GM12878 (cell line): ENCODE results near the gene LYPD8. TPM values are rescaled to one million over a fixed set of nuclear protein-coding genes. Genes with fewer than 3 reads are reported as not detected.

ENCODE experiments used
- ATAC-seq: fragments of 200-7000 bp; cut with Tn5 transposase; 3 replicates; pipeline ENCODE4 v1.9.1; 2020; ENCODE audit warnings: mild to moderate bottlenecking, moderate library complexity
- BruUV-seq: library from RNA; stranded (reverse); fragments of 400-500 nt; replicated peaks from 2 replicates; lab custom pipeline; 2021; lab: Mats Ljungman, UMichigan
- CTCF ChIA-PET: fragments of 300-600 bp; sonication (Branson Sonifier 250); formaldehyde crosslinking; extraction: SDS; loops from one replicate; lab custom pipeline; 2021; ENCODE audit warnings: inconsistent platforms; lab: Yijun Ruan, JAX
- POLR2A ChIA-PET: fragments of 350-600 bp; formaldehyde crosslinking; extraction: SDS; loops from one replicate; lab custom pipeline; 2021; ENCODE audit warnings: inconsistent platforms; lab: Charles Lee
- RAD21 ChIA-PET: fragments of 300-600 bp; sonication (Branson Sonifier 250); formaldehyde crosslinking; loops from one replicate; lab custom pipeline; 2023; ENCODE audit warnings: antibody characterized with exemption; ENCODE audit not compliant: unreplicated experiment; lab: Charles Lee
- SMC1A ChIA-PET: fragments of 300-600 bp; sonication (Branson Sonifier 250); formaldehyde crosslinking; loops from one replicate; lab custom pipeline; 2023; ENCODE audit not compliant: unreplicated experiment, uncharacterized antibody; lab: Charles Lee
- DNase-seq: peaks from one replicate; pipeline ENCODE4 v3.0.0-alpha.2; 2011; ENCODE audit warnings: low read depth, low spot score
- FAIRE-seq: peaks from 3 replicates; lab custom pipeline; 2011; peaks lifted over from hg19 to GRCh38; lab: Jason Lieb, UNC
- H2AFZ ChIP-seq: 2 replicates; pipeline ENCODE4 v1.6.0; 2011; ENCODE audit warnings: low read depth, low read length, control low read depth; ENCODE audit not compliant: control insufficient read depth
- H3K27ac ChIP-seq: 2 replicates; pipeline ENCODE4 v1.5.1; 2011; ENCODE audit warnings: control low read depth; ENCODE audit not compliant: control insufficient read depth, insufficient read depth
- H3K27me3 ChIP-seq, 2 experiments: replicated peaks in 1 of 2; 2 replicates each; pipeline versions ENCODE4 v1.6.0 to v1.6.1; 2011; ENCODE audit warnings: low read length in 1 of 2; ENCODE audit not compliant: control insufficient read depth in 2 of 2, insufficient read depth in 2 of 2
- H3K36me3 ChIP-seq, 2 experiments: 2 replicates each; pipeline ENCODE4 v1.5.1; 2011; ENCODE audit warnings: low read length in 1 of 2; ENCODE audit not compliant: control insufficient read depth in 2 of 2, insufficient read depth in 2 of 2
- H3K4me1 ChIP-seq: 2 replicates; pipeline ENCODE4 v1.6.1; 2011; ENCODE audit warnings: mild to moderate bottlenecking, low read length, moderate library complexity, mixed read lengths; ENCODE audit not compliant: control insufficient read depth, insufficient read depth
- H3K4me2 ChIP-seq: 2 replicates; pipeline ENCODE4 v1.6.0; 2011; ENCODE audit warnings: control low read depth; ENCODE audit not compliant: control insufficient read depth, insufficient read depth
- H3K4me3 ChIP-seq: fragments of 200-600 bp; sonication (generic); 2 replicates; pipeline ENCODE4 v1.5.1; 2016
- H3K79me2 ChIP-seq: 2 replicates; pipeline ENCODE4 v1.6.0; 2011; ENCODE audit warnings: low read length; ENCODE audit not compliant: control insufficient read depth, insufficient read depth
- H3K9ac ChIP-seq: 2 replicates; pipeline ENCODE4 v1.8.0; 2011; ENCODE audit warnings: low read length, control low read depth, mixed read lengths; ENCODE audit not compliant: control insufficient read depth, insufficient read depth
- H3K9me3 ChIP-seq: replicated peaks from 3 replicates; pipeline ENCODE4 v1.5.1; 2011; ENCODE audit warnings: mild to moderate bottlenecking, low read length; ENCODE audit not compliant: control insufficient read depth, insufficient read depth
- H4K20me1 ChIP-seq: 2 replicates; pipeline ENCODE4 v1.6.0; 2011; ENCODE audit not compliant: control insufficient read depth, insufficient read depth
- BRCA1 ChIP-seq: IDR thresholded peaks from 2 replicates; pipeline ENCODE4 v1.6.1; 2011; ENCODE audit warnings: low read depth, low read length, improper control_type of control experiment
- HDGF ChIP-seq: fragments of 450-650 bp; IDR thresholded peaks from 2 replicates; pipeline ENCODE4 v1.6.1; 2016; ENCODE audit warnings: antibody characterized with exemption
- IKZF1 ChIP-seq: fragments of 450-650 bp; conservative IDR thresholded peaks from 2 replicates; pipeline ENCODE4 v1.6.1; 2017; ENCODE audit warnings: antibody characterized with exemption, mild to moderate bottlenecking
- IRF4 ChIP-seq: IDR thresholded peaks from 2 replicates; pipeline ENCODE4 v1.6.1; 2011; ENCODE audit warnings: low read depth, low read length
- RBBP5 ChIP-seq: fragments of 200-600 bp; sonication (generic); conservative IDR thresholded peaks from 2 replicates; pipeline ENCODE4 v1.6.1; 2016
- RFX5 ChIP-seq: IDR thresholded peaks from 2 replicates; pipeline ENCODE4 v1.6.1; 2011; ENCODE audit warnings: low read depth, low read length, improper control_type of control experiment
- RUNX3 ChIP-seq: IDR thresholded peaks from 2 replicates; pipeline ENCODE4 v1.6.1; 2012; ENCODE audit warnings: low read length, inconsistent platforms
- TCF3 ChIP-seq: IDR thresholded peaks from 2 replicates; pipeline ENCODE4 v1.6.1; 2012; ENCODE audit warnings: low read depth, mild to moderate bottlenecking, low read length, borderline replicate concordance; ENCODE audit not compliant: insufficient read depth
- ZNF217 ChIP-seq: fragments of 450-650 bp; IDR thresholded peaks from 2 replicates; pipeline ENCODE4 v1.6.1; 2017; ENCODE audit warnings: antibody characterized with exemption, mild to moderate bottlenecking
- WGBS: methylation state at CpG from one replicate; pipeline ENCODE4 v1.1.6; 2016; ENCODE audit warnings: low lambda C conversion rate; ENCODE audit not compliant: insufficient replicate concordance, insufficient coverage; ENCODE audit errors: missing lambda C conversion rate; 5-methylcytosine and 5-hydroxymethylcytosine counted together
- in situ Hi-C: fragments of 300-500 bp; cut with MboI; formaldehyde crosslinking; loops from 9 replicates; pipeline ENCODE4 v1.14.3; 2018; ENCODE audit warnings: mixed read lengths
- intact Hi-C: fragments of 100-400 bp; cut with micrococcal nuclease; formaldehyde crosslinking; loops from one replicate; pipeline ENCODE4 v1.14.2; 2022; ENCODE audit not compliant: unreplicated experiment
- polyA plus RNA-seq, 11 experiments: library from polyadenylated mRNA; depleted of rRNA in 4 of 11; unstranded in 6 of 11; stranded (reverse) in 5 of 11; fragments of >200 nt; fragmentation: Nextera tagmentation in 4 of 11; fragmentation: Illumina TruSeq in 1 of 11; extraction: Ambion mirVana in 4 of 11; extraction: Trizol in 1 of 11; gene quantifications; 1 replicate in 1 of 11; 2 replicates in 10 of 11; pipeline versions ENCODE4 v1.2.1 to v1.2.3, GENCODE V29; 2011 to 2016; ENCODE audit warnings: inconsistent platforms in 2 of 11, missing spikeins in 2 of 11, low read depth in 1 of 11
- total RNA-seq, 4 experiments: library from RNA; depleted of rRNA in 3 of 4; stranded (reverse); fragments of >200 nt in 3 of 4; fragmentation: Illumina TruSeq in 1 of 4; extraction: Trizol in 1 of 4; gene quantifications; 2 replicates each; pipeline versions ENCODE4 v1.2.1 to v1.2.3, GENCODE V29; 2013 to 2021
- TF ChIP-seq, protein P1 (sequence below): fragments of 450-650 bp; IDR thresholded peaks from 2 replicates; pipeline ENCODE4 v1.6.1; 2017; ENCODE audit warnings: mild to moderate bottlenecking, moderate library complexity
- TF ChIP-seq, protein P2 (sequence below): fragments of 450-650 bp; IDR thresholded peaks from 2 replicates; pipeline ENCODE4 v1.6.1; 2017; ENCODE audit warnings: borderline replicate concordance
- TF ChIP-seq, protein P3 (sequence below): IDR thresholded peaks from 2 replicates; pipeline ENCODE4 v1.6.1; 2012; ENCODE audit warnings: low read depth, low read length, improper control_type of control experiment
- TF ChIP-seq, protein P4 (sequence below), 3 experiments: IDR thresholded peaks in 2 of 3; conservative IDR thresholded peaks in 1 of 3; 2 replicates each; pipeline ENCODE4 v1.5.1; 2011; ENCODE audit warnings: low read depth in 3 of 3, low read length in 3 of 3, mild to moderate bottlenecking in 3 of 3, control low read depth in 2 of 3, moderate library complexity in 2 of 3, inconsistent platforms in 1 of 3, mixed read lengths in 1 of 3; ENCODE audit not compliant: control insufficient read depth in 2 of 3, insufficient read depth in 1 of 3; ENCODE audit errors: extremely low read depth in 1 of 3
- TF ChIP-seq, protein P5 (sequence below): fragments of 450-650 bp; conservative IDR thresholded peaks from 2 replicates; pipeline ENCODE4 v1.6.1; 2017; ENCODE audit warnings: mild to moderate bottlenecking, moderate library complexity

LYPD8 gene
- total and polyA plus RNA-seq, 10 of the 15 experiments (the other 5 are each of a cell fraction or from before 2014, with no cell fraction given), result 0.13 to 0.40 (median 0.18) TPM; not detected in 7

DNA sequence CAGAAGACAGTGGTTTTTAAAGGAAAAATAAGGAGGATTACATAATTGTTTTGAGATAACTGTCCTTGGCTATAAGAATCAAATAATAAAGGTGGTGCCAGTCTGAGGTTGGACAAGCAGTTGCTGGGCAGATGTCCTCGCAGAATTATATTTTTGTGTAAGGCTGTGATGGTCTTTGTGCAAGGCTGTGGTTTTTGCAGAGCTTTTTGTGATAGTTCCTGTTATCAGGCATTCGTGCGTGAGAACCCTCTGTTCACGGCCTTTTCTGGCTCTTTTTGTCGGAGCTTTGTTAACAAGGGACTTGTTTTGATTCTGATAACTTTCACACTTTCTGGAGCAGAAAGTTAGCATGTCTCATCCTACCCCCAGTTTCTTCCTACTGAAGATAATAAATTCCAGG lies 36.8 kb upstream of the LYPD8 start:
- Histone ChIP-seq H3K4me2 (peak overlapping the region; percentile 38), H3K4me1 (peaks cover 18% of the 10 kb centered on the region), H3K27ac (peak overlapping the region; percentile 4; the same call in 1 of the 2 replicates), H3K27me3 (no peaks in the 10 kb centered on the region), H4K20me1 (no peaks in the 10 kb centered on the region), H3K36me3 (no peaks in the 10 kb centered on the region), H3K9ac (no peak overlapping the region), H3K4me3 (no peak overlapping the region), H2AFZ (peak overlapping the region; percentile 32; the same call in 1 of the 2 replicates), H3K79me2 (no peaks in the 10 kb centered on the region), H3K9me3 (peaks cover 4% of the 10 kb centered on the region; the same call in 2 of the 3 replicates)
- RAD21 ChIA-PET, result interaction anchor here (1.4 to 4.6 kb wide), 4 partner anchors 11 to 103 kb away, joined by 4 to 43 read pairs (median 6); no protein-coding TSS in a partner anchor
- intact Hi-C loops (loop anchor here (5.0 kb wide), 2 partner anchors 35 to 365 kb away; partner anchors contain the start of gene LYPD8), in situ Hi-C loops (no loop called here)
- CTCF ChIA-PET, result interaction anchor here (1.0 to 2.8 kb wide), 3 partner anchors 13 to 94 kb away, joined by 3 to 20 read pairs (median 4); no protein-coding TSS in a partner anchor
- peak; percentile 58 for ATAC-seq
- peak; percentile 71 for FAIRE-seq
- 34% methylated on average over 5 of the region's 5 CpGs for WGBS
- POLR2A ChIA-PET, result interaction anchor here (1.7 kb wide), 1 partner anchor 8 kb away, joined by 4 read pairs; no protein-coding TSS in a partner anchor
- SMC1A ChIA-PET, result interaction anchor here (0.5 to 7.2 kb wide), 8 partner anchors 12 to 386 kb away, joined by 3 to 89 read pairs (median 4); no protein-coding TSS in a partner anchor
- DNase-seq, result no peak
- no TSS peak for BruUV-seq
- no peak for TF ChIP-seq IRF4
- TF ChIP-seq ZNF217, result no peak
- TF ChIP-seq RBBP5, result no peak
- TF ChIP-seq, protein P1, sequence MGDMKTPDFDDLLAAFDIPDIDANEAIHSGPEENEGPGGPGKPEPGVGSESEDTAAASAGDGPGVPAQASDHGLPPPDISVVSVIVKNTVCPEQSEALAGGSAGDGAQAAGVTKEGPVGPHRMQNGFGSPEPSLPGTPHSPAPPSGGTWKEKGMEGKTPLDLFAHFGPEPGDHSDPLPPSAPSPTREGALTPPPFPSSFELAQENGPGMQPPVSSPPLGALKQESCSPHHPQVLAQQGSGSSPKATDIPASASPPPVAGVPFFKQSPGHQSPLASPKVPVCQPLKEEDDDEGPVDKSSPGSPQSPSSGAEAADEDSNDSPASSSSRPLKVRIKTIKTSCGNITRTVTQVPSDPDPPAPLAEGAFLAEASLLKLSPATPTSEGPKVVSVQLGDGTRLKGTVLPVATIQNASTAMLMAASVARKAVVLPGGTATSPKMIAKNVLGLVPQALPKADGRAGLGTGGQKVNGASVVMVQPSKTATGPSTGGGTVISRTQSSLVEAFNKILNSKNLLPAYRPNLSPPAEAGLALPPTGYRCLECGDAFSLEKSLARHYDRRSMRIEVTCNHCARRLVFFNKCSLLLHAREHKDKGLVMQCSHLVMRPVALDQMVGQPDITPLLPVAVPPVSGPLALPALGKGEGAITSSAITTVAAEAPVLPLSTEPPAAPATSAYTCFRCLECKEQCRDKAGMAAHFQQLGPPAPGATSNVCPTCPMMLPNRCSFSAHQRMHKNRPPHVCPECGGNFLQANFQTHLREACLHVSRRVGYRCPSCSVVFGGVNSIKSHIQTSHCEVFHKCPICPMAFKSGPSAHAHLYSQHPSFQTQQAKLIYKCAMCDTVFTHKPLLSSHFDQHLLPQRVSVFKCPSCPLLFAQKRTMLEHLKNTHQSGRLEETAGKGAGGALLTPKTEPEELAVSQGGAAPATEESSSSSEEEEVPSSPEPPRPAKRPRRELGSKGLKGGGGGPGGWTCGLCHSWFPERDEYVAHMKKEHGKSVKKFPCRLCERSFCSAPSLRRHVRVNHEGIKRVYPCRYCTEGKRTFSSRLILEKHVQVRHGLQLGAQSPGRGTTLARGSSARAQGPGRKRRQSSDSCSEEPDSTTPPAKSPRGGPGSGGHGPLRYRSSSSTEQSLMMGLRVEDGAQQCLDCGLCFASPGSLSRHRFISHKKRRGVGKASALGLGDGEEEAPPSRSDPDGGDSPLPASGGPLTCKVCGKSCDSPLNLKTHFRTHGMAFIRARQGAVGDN, result no peak
- TF ChIP-seq, protein P2, sequence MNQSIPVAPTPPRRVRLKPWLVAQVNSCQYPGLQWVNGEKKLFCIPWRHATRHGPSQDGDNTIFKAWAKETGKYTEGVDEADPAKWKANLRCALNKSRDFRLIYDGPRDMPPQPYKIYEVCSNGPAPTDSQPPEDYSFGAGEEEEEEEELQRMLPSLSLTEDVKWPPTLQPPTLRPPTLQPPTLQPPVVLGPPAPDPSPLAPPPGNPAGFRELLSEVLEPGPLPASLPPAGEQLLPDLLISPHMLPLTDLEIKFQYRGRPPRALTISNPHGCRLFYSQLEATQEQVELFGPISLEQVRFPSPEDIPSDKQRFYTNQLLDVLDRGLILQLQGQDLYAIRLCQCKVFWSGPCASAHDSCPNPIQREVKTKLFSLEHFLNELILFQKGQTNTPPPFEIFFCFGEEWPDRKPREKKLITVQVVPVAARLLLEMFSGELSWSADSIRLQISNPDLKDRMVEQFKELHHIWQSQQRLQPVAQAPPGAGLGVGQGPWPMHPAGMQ, result no peak
- TF ChIP-seq, protein P3, sequence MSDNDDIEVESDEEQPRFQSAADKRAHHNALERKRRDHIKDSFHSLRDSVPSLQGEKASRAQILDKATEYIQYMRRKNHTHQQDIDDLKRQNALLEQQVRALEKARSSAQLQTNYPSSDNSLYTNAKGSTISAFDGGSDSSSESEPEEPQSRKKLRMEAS, result no peak
- 0 out of 2 replicates have a peak, but pooled peaks have one; percentile 25 for TF ChIP-seq IKZF1
- TF ChIP-seq TCF3, result no peak
- TF ChIP-seq, protein P4, sequence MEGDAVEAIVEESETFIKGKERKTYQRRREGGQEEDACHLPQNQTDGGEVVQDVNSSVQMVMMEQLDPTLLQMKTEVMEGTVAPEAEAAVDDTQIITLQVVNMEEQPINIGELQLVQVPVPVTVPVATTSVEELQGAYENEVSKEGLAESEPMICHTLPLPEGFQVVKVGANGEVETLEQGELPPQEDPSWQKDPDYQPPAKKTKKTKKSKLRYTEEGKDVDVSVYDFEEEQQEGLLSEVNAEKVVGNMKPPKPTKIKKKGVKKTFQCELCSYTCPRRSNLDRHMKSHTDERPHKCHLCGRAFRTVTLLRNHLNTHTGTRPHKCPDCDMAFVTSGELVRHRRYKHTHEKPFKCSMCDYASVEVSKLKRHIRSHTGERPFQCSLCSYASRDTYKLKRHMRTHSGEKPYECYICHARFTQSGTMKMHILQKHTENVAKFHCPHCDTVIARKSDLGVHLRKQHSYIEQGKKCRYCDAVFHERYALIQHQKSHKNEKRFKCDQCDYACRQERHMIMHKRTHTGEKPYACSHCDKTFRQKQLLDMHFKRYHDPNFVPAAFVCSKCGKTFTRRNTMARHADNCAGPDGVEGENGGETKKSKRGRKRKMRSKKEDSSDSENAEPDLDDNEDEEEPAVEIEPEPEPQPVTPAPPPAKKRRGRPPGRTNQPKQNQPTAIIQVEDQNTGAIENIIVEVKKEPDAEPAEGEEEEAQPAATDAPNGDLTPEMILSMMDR (IDR thresholded peaks at IDR 0.05 in 2 of 3, conservative IDR thresholded peaks at IDR 0.05 in 1 of 3; ENCODE audit: control insufficient read depth in 2 of 3, extremely low read depth in 1 of 3, insufficient read depth in 1 of 3, low read depth in 3 of 3, low read length in 3 of 3), result no peak
- TF ChIP-seq BRCA1, result no peak
- TF ChIP-seq RFX5, result peak; percentile 69
- TF ChIP-seq, protein P5, sequence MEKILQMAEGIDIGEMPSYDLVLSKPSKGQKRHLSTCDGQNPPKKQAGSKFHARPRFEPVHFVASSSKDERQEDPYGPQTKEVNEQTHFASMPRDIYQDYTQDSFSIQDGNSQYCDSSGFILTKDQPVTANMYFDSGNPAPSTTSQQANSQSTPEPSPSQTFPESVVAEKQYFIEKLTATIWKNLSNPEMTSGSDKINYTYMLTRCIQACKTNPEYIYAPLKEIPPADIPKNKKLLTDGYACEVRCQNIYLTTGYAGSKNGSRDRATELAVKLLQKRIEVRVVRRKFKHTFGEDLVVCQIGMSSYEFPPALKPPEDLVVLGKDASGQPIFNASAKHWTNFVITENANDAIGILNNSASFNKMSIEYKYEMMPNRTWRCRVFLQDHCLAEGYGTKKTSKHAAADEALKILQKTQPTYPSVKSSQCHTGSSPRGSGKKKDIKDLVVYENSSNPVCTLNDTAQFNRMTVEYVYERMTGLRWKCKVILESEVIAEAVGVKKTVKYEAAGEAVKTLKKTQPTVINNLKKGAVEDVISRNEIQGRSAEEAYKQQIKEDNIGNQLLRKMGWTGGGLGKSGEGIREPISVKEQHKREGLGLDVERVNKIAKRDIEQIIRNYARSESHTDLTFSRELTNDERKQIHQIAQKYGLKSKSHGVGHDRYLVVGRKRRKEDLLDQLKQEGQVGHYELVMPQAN, result no peak
- TF ChIP-seq HDGF, result no peak
- peak; percentile 73 for TF ChIP-seq RUNX3
